H9 (cell line): Measurements from ENCODE around the gene VASN. TPM values are rescaled to one million over a fixed set of nuclear protein-coding genes. Genes with fewer than 3 reads are reported as not detected.

ENCODE experiments used
- DNase-seq: peaks from one replicate; pipeline ENCODE4 v3.0.0-alpha.2; 2017
- H2AFZ ChIP-seq: one replicate; pipeline ENCODE4 v1.6.1; 2013; ENCODE audit warnings: mild to moderate bottlenecking, low read length, control low read depth, moderate library complexity
- H2AK5ac ChIP-seq: 2 replicates; pipeline ENCODE4 v1.6.1; 2013; ENCODE audit warnings: low read length, control low read depth, mixed read lengths; ENCODE audit not compliant: insufficient read length
- H2BK120ac ChIP-seq: one replicate; pipeline ENCODE4 v1.6.1; 2013; ENCODE audit warnings: low read depth, mild to moderate bottlenecking, low read length, control low read depth, inconsistent platforms; ENCODE audit not compliant: poor library complexity, severe bottlenecking
- H2BK12ac ChIP-seq: 2 replicates; pipeline ENCODE4 v1.6.1; 2013; ENCODE audit warnings: low read length, control low read depth, mixed read lengths, low read depth; ENCODE audit not compliant: insufficient read length
- H2BK15ac ChIP-seq: 2 replicates; pipeline ENCODE4 v1.6.1; 2013; ENCODE audit warnings: low read depth, low read length, control low read depth
- H2BK20ac ChIP-seq: one replicate; pipeline ENCODE4 v1.6.1; 2013; ENCODE audit warnings: low read depth, mild to moderate bottlenecking, low read length, control low read depth, inconsistent platforms; ENCODE audit not compliant: poor library complexity, severe bottlenecking
- H2BK5ac ChIP-seq: 2 replicates; pipeline ENCODE4 v1.6.1; 2013; ENCODE audit warnings: low read length, control low read depth, mixed read lengths; ENCODE audit not compliant: insufficient read length
- H3K14ac ChIP-seq: 2 replicates; pipeline ENCODE4 v1.6.1; 2013; ENCODE audit warnings: low read length, control low read depth; ENCODE audit not compliant: insufficient read depth
- H3K18ac ChIP-seq: 2 replicates; pipeline ENCODE4 v1.6.1; 2013; ENCODE audit warnings: low read depth, mild to moderate bottlenecking, mixed read lengths, low read length, control low read depth; ENCODE audit not compliant: insufficient read length
- H3K23ac ChIP-seq: 2 replicates; pipeline ENCODE4 v1.6.1; 2013; ENCODE audit warnings: low read length, control low read depth, mixed read lengths, low read depth; ENCODE audit not compliant: insufficient read length
- H3K23me2 ChIP-seq: 2 replicates; pipeline ENCODE4 v1.6.1; 2013; ENCODE audit warnings: low read depth, mild to moderate bottlenecking, mixed read lengths, low read length, control low read depth; ENCODE audit not compliant: insufficient read length, poor library complexity, severe bottlenecking
- H3K27ac ChIP-seq: 2 replicates; pipeline ENCODE4 v1.5.1; 2013; ENCODE audit warnings: low read length, control low read depth, mixed read lengths, low read depth; ENCODE audit not compliant: insufficient read length
- H3K27me3 ChIP-seq: 2 replicates; pipeline ENCODE4 v1.6.1; 2013; ENCODE audit warnings: low read length, control low read depth, inconsistent platforms; ENCODE audit not compliant: insufficient read depth
- H3K4ac ChIP-seq: 2 replicates; pipeline ENCODE4 v1.6.1; 2013; ENCODE audit warnings: low read depth, mild to moderate bottlenecking, control low read depth, inconsistent platforms, low read length, moderate library complexity
- H3K4me1 ChIP-seq: 2 replicates; pipeline ENCODE4 v1.6.1; 2013; ENCODE audit warnings: low read length, control low read depth, inconsistent platforms; ENCODE audit not compliant: insufficient read depth
- H3K4me2 ChIP-seq: 2 replicates; pipeline ENCODE4 v1.6.1; 2013; ENCODE audit warnings: low read length, control low read depth, mixed read lengths; ENCODE audit not compliant: insufficient read length, insufficient read depth
- H3K56ac ChIP-seq: 2 replicates; pipeline ENCODE4 v1.6.1; 2013; ENCODE audit warnings: low read depth, mild to moderate bottlenecking, mixed read lengths, low read length, control low read depth; ENCODE audit not compliant: insufficient read length
- H3K79me1 ChIP-seq: 2 replicates; pipeline ENCODE4 v1.6.1; 2013; ENCODE audit warnings: low read depth, mild to moderate bottlenecking, moderate library complexity, low read length, control low read depth, inconsistent platforms; ENCODE audit not compliant: insufficient read depth, poor library complexity, severe bottlenecking
- H3K79me2 ChIP-seq: 2 replicates; pipeline ENCODE4 v1.6.1; 2013; ENCODE audit warnings: low read length, control low read depth, inconsistent platforms; ENCODE audit not compliant: insufficient read depth
- H3K9ac ChIP-seq: 2 replicates; pipeline ENCODE4 v1.6.1; 2013; ENCODE audit warnings: low read length, control low read depth, mixed read lengths; ENCODE audit not compliant: insufficient read length; ENCODE audit errors: extremely low read depth
- H3K9me3 ChIP-seq: one replicate; pipeline ENCODE4 v1.6.1; 2013; ENCODE audit warnings: low read depth, low read length, inconsistent platforms; ENCODE audit not compliant: control insufficient read depth
- H3T11ph ChIP-seq: one replicate; pipeline ENCODE4 v1.6.1; 2013; ENCODE audit warnings: mild to moderate bottlenecking, low read length, control low read depth, inconsistent platforms
- H4K20me1 ChIP-seq: one replicate; pipeline ENCODE4 v1.6.1; 2013; ENCODE audit not compliant: control insufficient read depth, insufficient read length, insufficient read depth
- H4K5ac ChIP-seq: 2 replicates; pipeline ENCODE4 v1.6.1; 2013; ENCODE audit warnings: low read depth, mild to moderate bottlenecking, mixed read lengths, low read length, control low read depth; ENCODE audit not compliant: insufficient read length
- H4K8ac ChIP-seq: replicated peaks from 2 replicates; pipeline ENCODE4 v1.6.1; 2013; ENCODE audit warnings: low read length, control low read depth, mixed read lengths, low read depth; ENCODE audit not compliant: insufficient read length
- H4K91ac ChIP-seq: 2 replicates; pipeline ENCODE4 v1.6.1; 2013; ENCODE audit warnings: low read depth, mild to moderate bottlenecking, moderate library complexity, mixed read lengths, low read length, control low read depth; ENCODE audit not compliant: insufficient read length
- H3K27ac Mint-ChIP-seq, 3 experiments: 2 replicates in 2 of 3; 3 replicates in 1 of 3; pipeline ENCODE4 v1.8.0; 2020 to 2021; ENCODE audit warnings: mixed read lengths in 3 of 3, mild to moderate bottlenecking in 1 of 3, moderate library complexity in 1 of 3
- H3K27me3 Mint-ChIP-seq: 2 replicates; pipeline ENCODE4 v1.8.0; 2021; ENCODE audit warnings: low read depth, mild to moderate bottlenecking, moderate library complexity, mixed read lengths
- H3K36me3 Mint-ChIP-seq, 3 experiments: 2 replicates in 2 of 3; 3 replicates in 1 of 3; pipeline ENCODE4 v1.8.0; 2020 to 2021; ENCODE audit warnings: low read depth in 3 of 3, mixed read lengths in 3 of 3; ENCODE audit not compliant: insufficient read depth in 1 of 3
- H3K4me1 Mint-ChIP-seq, 2 experiments: 2 replicates each; pipeline ENCODE4 v1.8.0; 2020; ENCODE audit warnings: mixed read lengths in 2 of 2
- H3K4me3 Mint-ChIP-seq, 2 experiments: 2 replicates in 1 of 2; 3 replicates in 1 of 2; pipeline ENCODE4 v1.8.0; 2020 to 2021; ENCODE audit warnings: mild to moderate bottlenecking in 2 of 2, mixed read lengths in 2 of 2, moderate library complexity in 1 of 2
- H3K9me3 Mint-ChIP-seq, 2 experiments: 2 replicates in 1 of 2; 3 replicates in 1 of 2; pipeline ENCODE4 v1.8.0; 2020; ENCODE audit warnings: mild to moderate bottlenecking in 2 of 2, mixed read lengths in 2 of 2, moderate library complexity in 1 of 2
- CTCF ChIP-seq: fragments of 200-600 bp; sonication (generic); conservative IDR thresholded peaks from 3 replicates; pipeline ENCODE4 v1.8.0; 2021; ENCODE audit warnings: antibody characterized with exemption, mild to moderate bottlenecking
- WGBS: extraction: QIAGEN DNeasy Blood & Tissue Kit; methylation state at CpG from one replicate; pipeline ENCODE4 v1.1.7; 2013; ENCODE audit warnings: missing lambda C conversion rate, low lambda C conversion rate, mixed read lengths; ENCODE audit not compliant: insufficient read length; ENCODE audit errors: extremely low coverage; 5-methylcytosine and 5-hydroxymethylcytosine counted together
- total RNA-seq: library from RNA; stranded (reverse); gene quantifications from 2 replicates; pipeline ENCODE4 v1.2.1, GENCODE V29; 2021

Gene VASN
- total RNA-seq, 1 experiment from 2014 or later: 11.0 TPM

- Mint-ChIP-seq H3K4me3 (no peak overlapping the region), H3K27me3 (peaks cover 9% of the 10 kb centered on the region), H3K4me1 (peaks cover 6 to 9% of the 10 kb centered on the region in 2 experiments), H3K36me3 (no peaks in the 10 kb centered on the region; a peak in 1 of 7 replicates), H3K9me3 (no peaks in the 10 kb centered on the region), H3K27ac (no peak overlapping the region)
- Histone ChIP-seq H3K79me1 (no peaks in the 10 kb centered on the region), H2BK20ac (no peak overlapping the region), H4K20me1 (no peaks in the 10 kb centered on the region), H3K9ac (no peak overlapping the region), H3K4ac (no peak overlapping the region), H3K14ac (no peak overlapping the region), H3K23me2 (peaks cover 2% of the 10 kb centered on the region), H2AFZ (no peak overlapping the region), H4K8ac (no peak overlapping the region), H3K27me3 (no peaks in the 10 kb centered on the region), H3K79me2 (no peaks in the 10 kb centered on the region), H3K9me3 (no peaks in the 10 kb centered on the region), H3K27ac (no peak overlapping the region), H3T11ph (no peak overlapping the region), H2BK120ac (no peak overlapping the region), H3K4me1 (no peaks in the 10 kb centered on the region), H4K91ac (no peak overlapping the region), H2BK5ac (no peak overlapping the region), H3K56ac (no peak overlapping the region), H3K23ac (no peak overlapping the region), H2AK5ac (no peak overlapping the region), H3K18ac (no peak overlapping the region), H2BK12ac (no peak overlapping the region), H3K4me2 (no peak overlapping the region), H2BK15ac (no peak overlapping the region), H4K5ac (no peak overlapping the region)
- WGBS: no CpG with 5 or more reads among the region's 8 CpGs
- DNase-seq: no peak
- TF ChIP-seq CTCF: no peak
Observed at GRCh38 chr16:4420505-4421105, 49.0 kb downstream of the VASN start.
